Activated T-helper 1 cell treated with Interleukin-2 at 50 U/mL for 16 hours (primary cell): ENCODE results near the gene SLC48A1.

Experiments used
- DNase-seq: peaks from one replicate; pipeline ENCODE4 v3.0.0-alpha.2; 2020; ENCODE audit warnings: low read depth

SLC48A1 gene

GRCh38 chr12:47824635-47825034, 51.6 kb downstream of the SLC48A1 start:
- no peak for DNase-seq

- no peak for DNase-seq
Measured at GRCh38 chr12:47825173-47825639, 52.2 kb downstream of the SLC48A1 start.

- DNase-seq: no peak
Measured at GRCh38 chr12:47828008-47828975, 55.3 kb downstream of the SLC48A1 start.

- DNase-seq: no peak
Measured at GRCh38 chr12:47828976-47829482, 56.0 kb downstream of the SLC48A1 start.

GRCh38 chr12:47829584-47829983, 56.5 kb downstream of the SLC48A1 start:
- no peak for DNase-seq
